Stimulated activated CD4-positive, alpha-beta T cell treated with anti-CD3 and anti-CD28 coated beads, TNF-alpha, amount 100 ng/mL, for 4 hours (primary cell): Measurements from ENCODE around the gene C2orf66.

Experiments used
- DNase-seq, 3 experiments: peaks; one replicate each; pipeline ENCODE4 v3.0.0-alpha.2; 2020; ENCODE audit warnings: low read depth in 3 of 3

C2orf66 gene

DNA sequence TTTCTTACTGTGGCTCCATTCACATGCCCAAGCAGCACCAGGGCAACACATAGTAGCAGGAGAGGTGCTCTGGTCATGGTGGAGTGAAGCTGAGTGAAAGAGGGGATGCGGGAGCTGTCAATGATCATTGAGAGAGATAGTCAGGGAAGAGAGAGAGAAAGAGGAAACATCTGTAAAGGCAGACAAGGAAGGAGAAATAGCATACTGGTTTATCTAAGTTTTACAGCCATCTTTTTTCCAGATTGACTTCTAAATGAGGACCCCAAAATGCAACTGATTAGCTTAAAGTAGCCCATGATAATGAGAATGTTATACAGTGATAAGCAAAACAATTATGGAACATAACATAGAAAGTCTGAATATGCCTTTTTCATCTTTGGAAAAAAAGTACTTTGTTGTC is at the start of gene C2orf66:
Gene C2orf66 (minus strand): TSS at position 96 of the 400 bp plus-strand sequence. CDS start 19 bp downstream, at position 77.
- no peak for DNase-seq

DNA sequence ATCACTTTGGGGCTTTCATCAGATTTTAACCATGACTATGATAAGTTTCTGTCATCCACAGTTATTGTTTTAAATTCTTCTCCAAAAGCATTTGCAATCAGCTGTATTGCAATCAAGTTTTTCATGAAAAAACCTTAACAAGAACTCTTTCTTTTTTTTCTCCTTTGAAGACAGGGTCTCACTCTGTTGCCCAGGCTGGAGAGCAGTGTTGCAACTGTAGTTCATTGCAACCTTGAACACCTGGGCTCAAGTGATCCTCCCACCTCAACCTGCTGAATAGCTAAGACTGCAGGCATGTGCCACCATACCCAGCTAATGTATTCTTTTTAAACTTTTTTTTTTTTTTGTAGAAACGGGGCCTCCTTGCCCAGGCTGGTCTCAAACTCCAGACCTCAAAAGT is 45.5 kb upstream of the C2orf66 start:
- no peak for DNase-seq

DNA sequence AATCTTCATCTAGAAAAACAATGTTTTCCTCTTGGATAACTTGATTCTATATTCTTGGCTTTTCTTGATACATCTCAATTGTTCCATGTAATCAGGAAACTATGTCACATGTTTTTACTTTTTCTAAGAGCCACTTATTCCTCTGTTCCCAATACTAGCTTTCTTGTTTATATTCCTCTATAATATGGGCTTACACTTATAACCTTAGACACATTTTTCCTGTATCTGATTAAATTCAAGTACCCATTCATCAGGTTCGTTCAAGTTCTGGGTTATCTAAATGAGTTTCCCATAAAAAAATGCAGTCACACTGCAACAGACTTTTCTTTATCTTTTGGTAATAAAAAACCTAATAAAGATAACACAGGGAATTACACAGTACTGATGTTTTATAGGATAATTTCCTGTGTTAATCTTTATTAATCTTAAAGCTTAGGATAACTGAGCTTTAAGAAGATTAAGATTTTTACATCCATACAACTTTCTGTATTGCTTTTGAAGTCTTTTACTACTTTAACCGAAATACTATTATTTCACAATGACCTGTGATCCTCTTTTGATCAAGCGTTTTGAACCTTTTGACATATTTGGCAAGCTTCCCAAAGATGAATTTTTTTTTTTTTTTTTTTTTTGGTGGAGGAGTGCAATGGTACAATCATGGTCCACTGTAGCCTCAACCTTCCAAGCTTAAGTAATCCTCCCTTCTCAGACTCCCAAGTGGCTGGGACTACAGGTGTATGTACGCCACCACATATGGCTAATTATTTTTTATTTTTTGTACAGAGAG is 44.3 kb upstream of the C2orf66 start:
- no peak for DNase-seq

DNA sequence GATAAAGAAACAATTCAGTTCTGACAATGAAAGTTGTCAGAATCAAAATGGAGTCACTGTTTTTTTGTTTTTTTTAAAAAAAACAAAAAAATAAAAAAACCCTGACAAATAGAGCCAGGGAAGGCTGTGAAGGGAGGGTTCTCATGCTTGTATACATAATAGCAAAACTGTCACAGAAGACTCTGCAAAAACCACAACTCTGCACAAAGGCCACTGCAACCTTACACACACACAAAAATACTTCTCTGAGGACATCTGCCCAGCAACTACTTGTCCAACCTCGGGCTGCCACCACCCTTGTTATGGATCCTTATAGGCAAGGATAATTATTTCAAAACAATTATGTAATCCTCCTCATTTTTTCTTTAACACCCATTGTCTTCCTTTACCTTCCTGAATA is 41.9 kb upstream of the C2orf66 start:
- no peak for DNase-seq

DNA sequence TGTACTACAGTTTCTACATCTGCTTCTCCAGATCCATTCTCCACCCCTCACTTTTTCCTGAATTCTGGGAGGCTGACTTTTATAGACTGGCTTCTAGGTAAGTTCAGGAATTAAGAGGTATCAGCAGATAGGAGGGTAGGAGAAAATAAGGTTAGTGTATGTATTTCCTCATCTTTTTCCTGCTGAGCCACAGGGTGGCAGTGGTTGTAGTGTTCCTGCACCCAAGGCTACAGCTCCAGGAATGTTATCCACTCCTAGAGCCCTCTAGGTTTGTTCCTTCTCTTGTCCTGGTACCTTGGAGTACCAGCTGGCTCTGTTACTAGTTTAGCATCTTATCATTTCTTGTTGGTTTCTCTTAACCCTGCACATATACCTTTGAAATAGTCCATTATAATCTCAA is 40.7 kb upstream of the C2orf66 start:
- DNase-seq: no peak

DNA sequence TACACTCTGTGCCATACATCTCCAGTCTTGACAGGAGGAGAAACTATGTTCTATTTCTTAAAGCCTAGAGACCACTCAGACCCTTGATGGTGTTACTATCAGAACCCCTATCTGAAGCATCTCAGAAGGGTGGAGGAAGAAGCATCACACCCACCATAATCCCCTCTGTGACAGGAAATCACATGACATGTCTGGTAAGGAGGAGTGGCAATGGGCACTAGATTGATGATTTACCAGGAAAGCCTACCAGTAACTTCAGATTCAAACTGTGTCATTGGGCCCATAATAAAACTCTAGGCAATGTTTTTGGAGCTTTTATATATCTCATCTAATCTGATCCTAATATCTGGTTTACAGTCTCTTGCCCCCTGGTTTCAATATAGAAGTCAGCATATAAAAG is 37.1 kb upstream of the C2orf66 start:
- no peak for DNase-seq

DNA sequence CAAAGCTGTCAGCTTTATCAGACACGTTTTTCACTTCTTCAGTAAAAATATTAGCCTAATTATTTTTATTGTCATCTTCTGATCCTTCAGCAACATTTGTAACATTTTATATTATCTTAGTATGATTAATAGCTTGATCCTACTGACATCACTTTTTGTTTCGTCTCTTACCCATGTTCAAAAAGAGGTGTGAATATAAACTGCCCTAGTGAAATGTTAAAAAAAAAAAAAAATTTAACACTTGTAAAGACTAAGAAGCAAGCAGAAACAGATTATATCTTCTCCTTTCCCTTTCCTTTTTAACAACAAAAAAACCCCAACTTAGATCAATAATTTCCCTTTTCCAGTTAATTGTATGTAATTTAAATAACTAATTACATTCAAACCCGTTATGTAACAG is 36.2 kb upstream of the C2orf66 start:
- DNase-seq: no peak

DNA sequence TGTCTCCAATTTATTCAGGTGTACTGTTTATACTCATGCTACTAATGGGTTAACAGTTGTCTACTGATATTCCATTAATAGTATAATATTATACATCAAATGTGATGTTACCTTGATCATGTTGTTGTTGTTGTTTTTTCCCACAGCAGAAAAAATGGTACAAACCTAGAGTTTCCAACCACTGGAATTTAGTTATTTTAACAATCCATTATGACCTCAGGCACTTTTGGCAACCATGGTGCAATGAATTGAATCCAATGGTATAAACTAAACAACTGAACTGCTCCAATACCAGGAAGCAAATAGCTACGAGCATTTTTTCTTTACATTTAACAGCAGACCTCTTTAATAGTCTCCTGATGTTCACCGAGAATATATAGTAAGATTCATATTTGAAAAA is 31.0 kb upstream of the C2orf66 start:
- DNase-seq: no peak

DNA sequence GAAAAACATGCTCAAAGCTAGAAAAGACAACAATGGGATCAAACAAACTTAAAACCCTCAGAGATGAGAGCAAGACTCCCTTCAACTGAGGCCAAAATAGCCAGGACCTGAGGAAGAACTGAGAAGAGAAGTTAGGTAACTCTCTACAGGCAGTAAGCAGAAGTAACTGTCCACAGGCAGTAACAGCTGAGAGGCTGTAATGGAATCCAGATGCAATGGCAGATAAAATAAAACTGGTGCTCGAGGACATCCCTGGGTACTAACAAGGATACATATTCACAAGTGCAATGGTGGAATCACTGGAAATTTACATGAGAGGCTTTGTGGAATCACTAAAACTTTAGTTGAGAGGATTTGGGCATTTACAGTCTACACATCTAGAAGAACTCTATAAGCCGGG is 30.4 kb upstream of the C2orf66 start:
- no peak for DNase-seq

DNA sequence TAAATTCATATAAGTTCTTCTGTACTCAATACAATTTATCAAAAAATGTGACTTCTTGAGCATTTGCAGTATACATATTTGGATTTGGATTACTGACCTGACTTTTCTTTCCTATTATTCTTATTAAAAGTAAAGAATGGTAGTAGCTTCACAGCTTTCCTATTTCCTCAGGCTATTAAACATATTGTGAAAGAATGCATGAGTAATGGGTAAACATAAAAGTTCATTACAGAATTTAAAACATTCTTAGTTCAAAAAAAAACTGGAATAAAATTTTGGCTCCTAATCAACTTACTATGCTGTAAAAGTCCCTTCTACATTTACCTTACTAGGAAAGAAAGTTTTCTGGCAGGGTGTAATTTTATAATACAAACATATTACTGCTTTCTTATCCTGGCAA is 27.3 kb upstream of the C2orf66 start:
- no peak for DNase-seq

DNA sequence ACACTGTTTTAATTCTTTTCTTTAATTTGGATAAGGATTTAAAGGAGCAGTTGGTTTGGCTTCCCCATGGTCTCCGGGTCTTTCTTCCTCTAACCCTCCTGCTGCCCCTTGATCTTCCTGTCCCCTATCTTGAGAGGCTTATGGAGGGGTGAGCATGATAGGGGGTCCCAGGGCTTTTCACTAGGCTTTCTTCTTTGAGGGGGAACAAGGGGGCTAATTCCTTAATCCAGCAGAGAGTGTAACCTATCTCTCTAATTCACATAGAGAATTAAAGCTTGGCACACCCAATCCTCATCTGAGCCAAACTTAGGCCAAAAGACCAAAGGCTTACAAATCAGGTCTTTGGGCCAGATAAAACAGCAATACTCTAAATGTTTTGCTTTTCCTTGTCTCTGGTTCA is 21.5 kb upstream of the C2orf66 start:
- no peak for DNase-seq

DNA sequence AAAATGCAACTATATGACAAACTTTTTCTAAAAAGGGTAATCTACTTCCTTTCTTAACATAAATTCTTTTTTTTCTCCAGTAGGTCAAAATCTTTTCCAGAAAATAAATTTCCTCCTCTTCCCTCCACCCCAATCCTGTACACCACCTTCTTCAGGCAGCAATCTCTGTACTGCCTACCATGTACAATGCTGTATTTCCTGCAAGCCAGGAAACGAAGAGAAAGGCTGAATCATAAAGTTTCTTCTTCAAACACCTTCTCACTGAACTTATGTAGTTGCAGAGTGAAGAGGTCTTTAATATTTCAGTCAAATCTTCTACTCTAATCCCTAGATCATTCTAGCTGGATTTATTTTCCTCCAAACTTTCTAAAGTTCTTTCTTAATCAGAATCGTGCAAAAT is 18.2 kb upstream of the C2orf66 start:
- DNase-seq: no peak

DNA sequence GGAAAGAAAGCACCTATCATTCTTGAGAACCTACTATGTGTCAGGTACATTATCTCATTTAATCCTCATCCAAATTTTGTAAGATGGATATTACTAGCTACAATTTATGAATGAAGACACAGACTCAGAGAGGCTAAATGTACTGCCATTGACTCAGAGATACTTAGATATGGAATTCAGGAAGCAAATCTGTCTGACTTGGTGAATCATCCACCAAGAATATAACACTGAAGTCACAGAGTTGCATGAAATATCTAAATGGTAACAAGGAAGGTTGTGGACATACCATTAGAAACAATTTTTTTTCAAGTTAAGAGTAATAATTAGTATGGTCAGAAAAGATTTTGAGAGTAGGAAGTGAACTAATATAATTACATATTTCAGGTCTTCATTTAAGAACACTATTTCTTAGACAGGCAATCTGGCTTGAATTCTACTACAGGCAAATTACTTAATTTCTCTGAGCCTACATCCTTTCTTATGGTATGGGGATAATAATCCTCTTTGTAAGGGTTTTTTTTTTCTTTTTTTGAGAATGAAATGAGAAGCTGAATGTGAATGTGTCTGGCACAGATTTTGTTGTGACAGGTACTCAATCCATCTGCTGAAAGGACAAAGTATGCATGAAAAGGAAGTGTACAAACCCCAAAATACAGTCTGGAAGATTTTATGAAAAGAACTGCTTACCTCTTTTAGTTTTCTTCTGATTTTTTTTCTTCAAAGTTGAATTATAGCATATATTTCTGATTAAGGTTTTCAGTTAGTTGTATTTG is 14.8 kb upstream of the C2orf66 start:
- no peak for DNase-seq

DNA sequence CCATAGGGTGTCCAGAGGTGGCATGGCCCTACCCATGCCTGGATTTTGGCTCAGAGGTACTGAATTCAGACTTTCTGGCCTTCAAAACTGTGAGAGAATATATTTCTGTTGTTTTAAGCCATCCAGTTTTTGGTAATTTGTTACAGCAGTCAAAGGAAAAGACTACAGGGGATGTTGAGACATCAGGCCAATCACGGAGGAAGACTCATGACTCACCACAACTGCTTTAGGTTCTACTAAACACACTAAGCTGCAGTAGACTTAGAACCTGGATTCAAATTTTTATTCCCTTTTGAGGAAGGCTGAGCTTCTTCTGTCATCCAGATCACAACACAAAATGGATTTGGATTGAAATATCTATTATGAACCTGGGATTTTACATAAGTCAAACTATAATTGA is 12.0 kb upstream of the C2orf66 start:
- DNase-seq: no peak

DNA sequence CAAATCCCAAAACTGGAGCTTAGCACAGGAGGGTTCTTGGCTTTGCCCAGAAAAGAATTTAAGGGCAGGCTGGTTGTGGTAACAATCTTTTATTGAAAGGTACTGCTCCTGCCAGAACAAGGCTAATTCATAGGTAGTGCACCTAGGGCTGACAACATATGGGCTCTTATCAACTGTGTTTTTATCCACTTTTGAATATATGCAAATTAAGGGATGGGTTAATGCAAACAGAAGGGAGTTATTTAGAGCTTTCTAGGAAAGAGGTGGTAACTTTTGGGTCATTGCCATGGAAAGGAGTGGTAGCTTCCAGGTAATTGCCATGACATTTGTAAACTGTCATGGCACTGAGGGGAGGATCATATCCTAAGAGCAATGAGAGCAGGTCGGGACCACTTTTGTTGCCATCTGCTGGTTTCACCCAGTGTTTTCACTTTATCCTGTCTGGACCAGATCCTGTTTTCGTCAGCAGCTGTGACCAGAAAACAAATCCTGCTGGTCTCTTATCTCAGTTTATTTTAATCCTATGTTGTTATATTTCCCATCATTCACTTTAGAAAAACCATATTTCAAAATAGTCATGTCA is 981 bp downstream of the C2orf66 start:
- DNase-seq: no peak

DNA sequence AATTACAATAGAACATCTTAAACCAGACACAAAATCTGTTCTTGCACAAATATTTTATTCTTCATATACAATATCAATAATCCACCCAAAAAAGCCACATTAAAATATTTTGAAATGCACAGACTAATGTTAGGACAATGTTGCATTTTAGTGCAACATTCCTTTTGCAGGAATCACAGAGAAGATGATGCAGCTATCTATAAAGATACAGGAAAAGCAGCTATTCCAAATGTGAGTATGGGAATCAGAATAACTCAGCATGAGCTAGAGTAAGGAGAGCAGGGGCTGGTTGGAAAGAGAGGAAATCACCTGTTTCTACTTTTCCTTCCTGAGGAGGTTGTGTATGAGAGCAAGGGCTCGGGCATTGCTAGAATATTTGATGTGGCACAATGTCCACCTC is 4.8 kb downstream of the C2orf66 start:
- DNase-seq: no peak

DNA sequence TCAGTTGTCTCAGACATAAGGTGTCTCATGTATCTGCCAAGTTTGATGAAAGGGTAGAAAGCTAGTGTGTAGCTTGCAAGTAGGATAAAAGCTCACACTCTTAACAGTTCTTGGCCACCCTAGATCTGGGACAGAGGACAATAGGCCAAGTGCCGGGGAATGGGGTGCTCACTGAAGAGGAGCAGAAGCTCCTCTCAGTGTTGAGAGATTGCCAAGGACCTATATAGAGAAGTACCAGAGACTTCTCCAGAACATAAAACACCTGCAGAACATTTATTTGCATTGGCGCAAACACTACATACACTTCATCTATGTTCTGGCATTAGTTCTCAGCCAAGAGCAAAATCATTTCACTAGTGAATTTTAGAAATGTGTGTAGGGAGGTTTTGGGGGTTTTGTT is 6.8 kb downstream of the C2orf66 start:
- DNase-seq: no peak

DNA sequence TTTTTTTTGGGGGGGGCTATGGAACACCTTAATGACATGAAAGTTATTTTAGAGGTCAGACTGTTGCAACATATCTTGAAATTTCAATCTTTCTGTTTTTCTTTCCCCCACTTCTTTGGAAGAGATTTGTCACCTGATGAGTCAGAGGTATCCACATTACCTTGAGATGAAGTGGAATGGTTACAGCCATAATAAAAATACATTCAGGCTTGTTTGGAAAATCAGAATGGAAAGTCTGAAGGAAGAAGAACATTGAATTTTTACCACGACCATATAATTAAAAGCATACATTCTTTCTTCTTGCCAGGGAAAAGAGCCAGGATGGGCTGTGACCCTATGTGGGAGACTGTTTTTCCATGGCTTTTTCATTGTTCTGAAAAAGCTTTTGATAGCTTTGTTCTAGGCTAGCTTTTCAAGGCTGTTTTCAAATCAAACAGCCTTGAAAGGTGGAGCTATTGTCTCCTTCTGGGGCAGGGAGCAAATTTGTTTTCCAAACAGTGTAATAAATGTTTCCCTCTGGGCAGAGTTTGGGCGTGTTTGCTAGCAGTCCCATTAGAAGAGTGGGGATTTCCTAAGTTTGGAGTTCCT is 7.4 kb downstream of the C2orf66 start:
- no peak for DNase-seq

DNA sequence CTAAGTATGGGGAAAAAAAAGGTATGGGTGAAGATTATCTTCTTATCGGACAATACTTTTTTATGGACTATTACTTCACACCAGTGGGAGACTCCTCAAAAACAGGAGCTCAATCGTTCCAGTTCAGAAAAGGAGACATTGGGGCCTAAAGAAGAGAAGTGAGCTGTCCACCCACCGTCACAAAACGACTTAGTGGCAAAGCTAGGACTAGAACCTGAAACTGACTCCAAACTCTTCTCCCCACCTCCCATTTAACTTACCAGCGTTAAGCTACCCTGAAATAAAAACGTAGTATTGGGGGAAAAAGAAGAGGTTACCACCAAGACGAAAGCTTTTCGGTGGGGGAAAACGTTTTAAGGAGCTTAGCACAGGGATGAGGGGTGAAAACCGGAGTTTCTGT is 10.2 kb downstream of the C2orf66 start:
- DNase-seq: no peak

DNA sequence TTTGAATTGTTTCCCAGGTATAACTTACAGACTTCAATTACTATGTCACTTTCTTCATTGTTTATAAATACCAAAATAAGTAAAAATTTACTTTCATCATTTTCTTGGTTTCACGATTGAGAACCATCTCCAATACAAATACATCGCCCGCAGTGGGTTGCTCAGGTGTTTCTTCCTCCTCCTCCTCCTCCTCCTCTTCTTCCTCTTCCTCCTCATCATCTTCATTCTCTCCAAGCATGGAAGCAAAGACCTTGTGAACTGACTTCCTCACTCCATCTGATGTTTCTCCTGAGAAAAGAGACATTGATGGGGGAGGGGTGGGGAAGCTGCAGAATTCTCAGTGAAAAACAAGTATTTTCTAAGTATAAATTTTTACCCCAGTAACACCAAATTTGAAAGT is 16.3 kb downstream of the C2orf66 start:
- DNase-seq: no peak

DNA sequence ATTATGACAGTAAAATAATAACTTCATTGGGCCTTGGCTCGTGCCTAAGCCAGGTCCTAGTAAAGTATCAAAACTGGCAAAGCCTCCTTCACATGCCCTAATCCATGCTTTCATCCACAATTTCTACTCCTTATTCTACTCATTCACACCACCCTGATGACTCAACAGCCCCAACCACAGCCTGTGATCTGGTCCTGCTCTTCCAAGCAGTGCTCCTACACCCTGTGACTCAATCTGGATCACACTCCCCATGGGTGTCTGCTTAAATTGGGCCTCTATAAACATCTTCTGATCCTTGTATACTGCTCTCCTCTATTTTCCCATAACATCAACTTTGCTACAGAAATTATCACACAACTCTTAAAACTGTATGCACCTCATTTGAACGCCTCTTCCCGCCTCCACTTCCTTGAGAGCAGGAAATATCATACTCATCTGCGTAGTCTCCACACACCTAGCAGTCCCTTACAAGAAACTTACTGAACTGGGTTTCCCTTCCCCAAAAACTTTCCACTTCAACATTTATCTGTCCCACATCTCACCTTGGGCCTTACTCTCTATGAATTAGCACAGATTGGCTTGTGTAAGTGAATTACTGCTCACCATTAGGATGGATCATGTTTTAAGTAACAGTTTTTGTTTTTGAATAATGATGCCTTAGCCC is 25.6 kb downstream of the C2orf66 start:
- no peak for DNase-seq

DNA sequence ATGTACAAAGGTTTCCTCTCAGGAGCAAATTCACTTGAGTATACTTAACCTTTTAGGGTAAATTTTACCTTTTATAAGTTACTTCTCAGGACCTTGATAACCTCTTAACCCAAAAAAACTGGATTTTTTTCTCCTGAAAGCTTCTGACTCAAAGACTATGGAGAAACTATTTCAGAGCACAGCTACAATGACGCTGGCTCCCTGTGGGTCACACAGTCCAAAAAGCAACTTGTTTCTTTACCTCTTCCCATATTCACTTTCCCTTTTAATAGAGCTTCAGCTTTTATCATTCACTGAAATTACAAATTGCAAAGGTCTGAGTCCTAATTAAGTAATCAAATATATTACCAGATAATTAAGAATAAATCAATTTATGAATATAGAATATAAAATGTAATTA is 42.1 kb downstream of the C2orf66 start:
- DNase-seq: no peak
